HepG2 (cell line): Measurements from ENCODE around the gene AP1S3. TPM values are rescaled to one million over a fixed set of nuclear protein-coding genes. Genes with fewer than 3 reads are reported as not detected.

Experiments
- ATF3 ChIP-seq: sonication (generic); formaldehyde crosslinking; IDR thresholded peaks from 2 replicates; pipeline ENCODE4 v1.4.0; 2020; ENCODE audit warnings: missing genetic modification reagents
- BRD4 ChIP-seq: sonication (generic); formaldehyde crosslinking; IDR thresholded peaks from 2 replicates; pipeline ENCODE4 v1.4.0; 2020; ENCODE audit warnings: missing genetic modification reagents
- CTCF ChIP-seq: sonication (generic); formaldehyde crosslinking; IDR thresholded peaks from 2 replicates; pipeline ENCODE4 v1.5.0; 2020; ENCODE audit warnings: mild to moderate bottlenecking, missing genetic modification reagents, moderate library complexity
- FOSL2 ChIP-seq: sonication (generic); formaldehyde crosslinking; IDR thresholded peaks from 2 replicates; pipeline ENCODE4 v1.4.0; 2020; ENCODE audit warnings: missing genetic modification reagents
- FOXA3 ChIP-seq: IDR thresholded peaks from 2 replicates; pipeline ENCODE4 v1.6.1; 2016; ENCODE audit warnings: missing genetic modification reagents, missing compliant biosample characterization
- ZBTB37 ChIP-seq: sonication (generic); formaldehyde crosslinking; IDR thresholded peaks from 2 replicates; pipeline ENCODE4 v1.4.0; 2020; ENCODE audit warnings: mild to moderate bottlenecking, missing genetic modification reagents
- ZSCAN12 ChIP-seq: sonication (generic); formaldehyde crosslinking; IDR thresholded peaks from 2 replicates; pipeline ENCODE4 v1.9.0; 2021; ENCODE audit warnings: mild to moderate bottlenecking, missing genetic modification reagents
- polyA plus RNA-seq, 8 experiments: library from polyadenylated mRNA; depleted of rRNA in 3 of 8; stranded (reverse) in 7 of 8; unstranded in 1 of 8; fragments of >200 nt; fragmentation: Illumina TruSeq in 4 of 8; extraction: Trizol in 4 of 8; gene quantifications; 2 replicates each; pipeline versions ENCODE4 v1.2.1 to v1.2.3, GENCODE V29; 2011 to 2016; ENCODE audit warnings: low read depth in 4 of 8, missing spikeins in 1 of 8, mixed read lengths in 1 of 8; ENCODE audit not compliant: insufficient read depth in 1 of 8
- total RNA-seq, 5 experiments: library from RNA; depleted of rRNA; stranded (reverse); fragments of >200 nt; fragmentation: Illumina TruSeq; extraction: Trizol; gene quantifications; 2 replicates each; pipeline ENCODE4 v1.2.3, GENCODE V29; 2016; ENCODE audit warnings: low read depth in 1 of 5

Gene AP1S3
- total and polyA plus RNA-seq, 2 of the 13 experiments (the other 11 are each of a cell fraction or from before 2014, with no cell fraction given), result 3.0 to 16.3 TPM

GRCh38 chr2:223760838-223761502 is 76.4 kb downstream of the AP1S3 start (continued):
- TF ChIP-seq FOSL2 (CRISPR knock-in tag) (peak; percentile 90), FOXA3 (CRISPR knock-in tag) (peak; percentile 42; the same call in 1 of the 2 replicates), BRD4 (CRISPR knock-in tag) (no peak), ZSCAN12 (no peak), ATF3 (CRISPR knock-in tag) (peak; percentile 54; the same call in 1 of the 2 replicates), CTCF (CRISPR knock-in tag) (peak; percentile 22; the same call in 1 of the 2 replicates), ZBTB37 (CRISPR knock-in tag) (peak; percentile 40; the same call in 1 of the 2 replicates)
